Activated CD4-positive, alpha-beta T cell treated with anti-CD3 and anti-CD28 coated beads, Interleukin-2, amount 10 ng/mL, durations not matched to agents 24 days and 14 days (primary cell): ENCODE data around the gene PGLYRP4. TPM values are rescaled to one million over a fixed set of nuclear protein-coding genes. Genes with fewer than 3 reads are reported as not detected.
"Not testable (repeated sequence)": the region's sequence is repeated elsewhere in the genome, so short reads cannot be mapped to it uniquely, and the experiment has no call there.

Source experiments
- DNase-seq: peaks from one replicate; pipeline ENCODE4 v3.0.0; 2022
- H3K27ac Mint-ChIP-seq: one replicate; pipeline ENCODE4 v1.8.0; 2022; ENCODE audit warnings: mild to moderate bottlenecking, mixed read lengths
- H3K27me3 Mint-ChIP-seq: one replicate; pipeline ENCODE4 v1.8.0; 2022; ENCODE audit warnings: mixed read lengths
- H3K36me3 Mint-ChIP-seq: one replicate; pipeline ENCODE4 v1.8.0; 2022; ENCODE audit warnings: low read depth, mild to moderate bottlenecking, mixed read lengths
- H3K4me1 Mint-ChIP-seq: one replicate; pipeline ENCODE4 v1.8.0; 2021; ENCODE audit warnings: mixed read lengths
- H3K4me3 Mint-ChIP-seq: one replicate; pipeline ENCODE4 v1.8.0; 2022; ENCODE audit warnings: mild to moderate bottlenecking, moderate library complexity, mixed read lengths
- H3K9me3 Mint-ChIP-seq: one replicate; pipeline ENCODE4 v1.8.0; 2021; ENCODE audit warnings: mixed read lengths
- intact Hi-C: fragments of 100-400 bp; cut with micrococcal nuclease; formaldehyde crosslinking; loops from one replicate; pipeline ENCODE4 v1.15.1; 2023
- total RNA-seq: library from RNA; stranded (reverse); gene quantifications from 2 replicates; pipeline ENCODE4 v1.2.3, GENCODE V29; 2022

Gene PGLYRP4
- total RNA-seq, 1 donor from 2014 or later, result not detected

GRCh38 chr1:153356392-153357075, 7.9 kb upstream of the PGLYRP4 start:
- no peak for DNase-seq
- no peaks in the 10 kb centered on the region for H3K9me3 Mint-ChIP-seq
- H3K27ac Mint-ChIP-seq, result no peak overlapping the region
- no peak overlapping the region for H3K4me3 Mint-ChIP-seq
- H3K27me3 Mint-ChIP-seq, result no peaks in the 10 kb centered on the region
- intact Hi-C loops, result no loop called here
- H3K36me3 Mint-ChIP-seq, result no peaks in the 10 kb centered on the region
- peaks cover 7% of the 10 kb centered on the region for H3K4me1 Mint-ChIP-seq

- peaks cover 7% of the 10 kb centered on the region for H3K4me1 Mint-ChIP-seq
- peak; percentile 79 for DNase-seq
- intact Hi-C loops, result no loop called here
- H3K36me3 Mint-ChIP-seq, result no peaks in the 10 kb centered on the region
- H3K27me3 Mint-ChIP-seq, result peaks cover 2% of the 10 kb centered on the region
- H3K4me3 Mint-ChIP-seq, result no peak overlapping the region
- no peak overlapping the region for H3K27ac Mint-ChIP-seq
- no peaks in the 10 kb centered on the region for H3K9me3 Mint-ChIP-seq
Measured at GRCh38 chr1:153355445-153356071, 6.9 kb upstream of the PGLYRP4 start.

GRCh38 chr1:153354515-153355193, 6.0 kb upstream of the PGLYRP4 start:
- Mint-ChIP-seq H3K4me3 (no peak overlapping the region), H3K27ac (no peak overlapping the region), H3K4me1 (peaks cover 7% of the 10 kb centered on the region), H3K9me3 (no peaks in the 10 kb centered on the region), H3K27me3 (peaks cover 8% of the 10 kb centered on the region), H3K36me3 (no peaks in the 10 kb centered on the region)
- intact Hi-C loops, result no loop called here
- no peak for DNase-seq

- Mint-ChIP-seq H3K27me3 (peaks cover 9% of the 10 kb centered on the region), H3K27ac (no peak overlapping the region), H3K9me3 (no peaks in the 10 kb centered on the region), H3K36me3 (no peaks in the 10 kb centered on the region), H3K4me1 (peaks cover 7% of the 10 kb centered on the region), H3K4me3 (no peak overlapping the region)
- intact Hi-C loops, result no loop called here
- no peak for DNase-seq
Measured at GRCh38 chr1:153353226-153353947, 4.7 kb upstream of the PGLYRP4 start.

- H3K27ac Mint-ChIP-seq, result no peak overlapping the region
- H3K4me1 Mint-ChIP-seq, result peaks cover 4% of the 10 kb centered on the region
- H3K36me3 Mint-ChIP-seq, result no peaks in the 10 kb centered on the region
- no peak overlapping the region for H3K4me3 Mint-ChIP-seq
- no peaks in the 10 kb centered on the region for H3K9me3 Mint-ChIP-seq
- peaks cover 14% of the 10 kb centered on the region for H3K27me3 Mint-ChIP-seq
- intact Hi-C loops, result loop anchor here (1.0 kb wide), 2 partner anchors 52 to 143 kb away; no protein-coding TSS in a partner anchor
- peak; percentile 87 for DNase-seq
Measured at GRCh38 chr1:153352523-153352922, 3.9 kb upstream of the PGLYRP4 start.

GRCh38 chr1:153350321-153350957, 1.8 kb upstream of the PGLYRP4 start:
- H3K27ac Mint-ChIP-seq, result no peak overlapping the region
- no peaks in the 10 kb centered on the region for H3K36me3 Mint-ChIP-seq
- peaks cover 10% of the 10 kb centered on the region for H3K4me1 Mint-ChIP-seq
- intact Hi-C loops, result no loop called here
- no peaks in the 10 kb centered on the region for H3K9me3 Mint-ChIP-seq
- no peak overlapping the region for H3K4me3 Mint-ChIP-seq
- peaks cover 26% of the 10 kb centered on the region for H3K27me3 Mint-ChIP-seq
- DNase-seq, result peak; percentile 43

GRCh38 chr1:153349363-153350320, 1.0 kb upstream of the PGLYRP4 start:
- no peak overlapping the region for H3K4me3 Mint-ChIP-seq
- no peaks in the 10 kb centered on the region for H3K36me3 Mint-ChIP-seq
- no peaks in the 10 kb centered on the region for H3K9me3 Mint-ChIP-seq
- intact Hi-C loops, result no loop called here
- H3K27me3 Mint-ChIP-seq, result peaks cover 26% of the 10 kb centered on the region
- DNase-seq, result peak; percentile 46
- H3K4me1 Mint-ChIP-seq, result peaks cover 12% of the 10 kb centered on the region
- no peak overlapping the region for H3K27ac Mint-ChIP-seq

- no peak overlapping the region for H3K27ac Mint-ChIP-seq
- peak; percentile 37 for DNase-seq
- peaks cover 34% of the 10 kb centered on the region for H3K27me3 Mint-ChIP-seq
- H3K36me3 Mint-ChIP-seq, result no peaks in the 10 kb centered on the region
- H3K9me3 Mint-ChIP-seq, result no peaks in the 10 kb centered on the region
- intact Hi-C loops, result no loop called here
- H3K4me3 Mint-ChIP-seq, result no peak overlapping the region
- H3K4me1 Mint-ChIP-seq, result peaks cover 22% of the 10 kb centered on the region
Measured at GRCh38 chr1:153347856-153348255, 785 bp downstream of the PGLYRP4 start.

GRCh38 chr1:153347049-153347448, 1.6 kb downstream of the PGLYRP4 start:
- intact Hi-C loops, H3K4me3 Mint-ChIP-seq, H3K27ac Mint-ChIP-seq, H3K9me3 Mint-ChIP-seq, H3K36me3 Mint-ChIP-seq: not testable (repeated sequence)
- DNase-seq, result peak; percentile 48
- H3K27me3 Mint-ChIP-seq, result peaks cover 34% of the 10 kb centered on the region
- peaks cover 25% of the 10 kb centered on the region for H3K4me1 Mint-ChIP-seq

- no peak overlapping the region for H3K27ac Mint-ChIP-seq
- peaks cover 25% of the 10 kb centered on the region for H3K4me1 Mint-ChIP-seq
- peaks cover 34% of the 10 kb centered on the region for H3K27me3 Mint-ChIP-seq
- peak; percentile 51 for DNase-seq
- H3K9me3 Mint-ChIP-seq, result no peaks in the 10 kb centered on the region
- no peak overlapping the region for H3K4me3 Mint-ChIP-seq
- no peaks in the 10 kb centered on the region for H3K36me3 Mint-ChIP-seq
- intact Hi-C loops, result no loop called here
Measured at GRCh38 chr1:153346077-153346723, 2.4 kb downstream of the PGLYRP4 start.

- DNase-seq, result peak; percentile 64
- no peak overlapping the region for H3K27ac Mint-ChIP-seq
- H3K9me3 Mint-ChIP-seq, result no peaks in the 10 kb centered on the region
- H3K36me3 Mint-ChIP-seq, result no peaks in the 10 kb centered on the region
- H3K4me3 Mint-ChIP-seq, result no peak overlapping the region
- peaks cover 25% of the 10 kb centered on the region for H3K4me1 Mint-ChIP-seq
- intact Hi-C loops, result no loop called here
- H3K27me3 Mint-ChIP-seq, result peaks cover 36% of the 10 kb centered on the region
Measured at GRCh38 chr1:153345187-153346076, 3.2 kb downstream of the PGLYRP4 start.

- intact Hi-C loops, result no loop called here
- H3K4me3 Mint-ChIP-seq, result no peak overlapping the region
- H3K4me1 Mint-ChIP-seq, result peaks cover 31% of the 10 kb centered on the region
- H3K36me3 Mint-ChIP-seq, result no peaks in the 10 kb centered on the region
- H3K27ac Mint-ChIP-seq, result no peak overlapping the region
- H3K27me3 Mint-ChIP-seq, result peaks cover 30% of the 10 kb centered on the region
- no peaks in the 10 kb centered on the region for H3K9me3 Mint-ChIP-seq
- no peak for DNase-seq
Measured at GRCh38 chr1:153344718-153345025, 4.0 kb downstream of the PGLYRP4 start.
